ENCODE results near the gene MRPL9. TPM values are rescaled to one million over a fixed set of nuclear protein-coding genes. Genes with fewer than 3 reads are reported as not detected.

The MRPL9 gene
- total and polyA plus RNA-seq, 2 donors from 2014 or later, result 65.3 to 87.1 TPM

GRCh38 chr1:151779852-151780251, 16.6 kb upstream of the MRPL9 start:
- Histone ChIP-seq H3K9me3 (ENCODE audit: control insufficient read depth in 2 of 3, insufficient read depth in 1 of 3, low read length in 3 of 3) (no peaks in the 10 kb centered on the region), H3K36me3 (ENCODE audit: control insufficient read depth in 2 of 3, insufficient read depth in 3 of 3, low read length in 3 of 3) (peaks cover 0 to 9% (median 0%) of the 10 kb centered on the region in 3 donors), H3K27me3 (ENCODE audit: control insufficient read depth, insufficient read depth, low read length) (no peaks in the 10 kb centered on the region), H3K9ac (ENCODE audit: low read length in 3 of 3) (no peak overlapping the region), H3K4me3 (ENCODE audit: low read length in 3 of 3) (no peak overlapping the region), H3K27ac (ENCODE audit: low read depth in 2 of 2, low read length in 2 of 2) (no peak overlapping the region), H3K4me1 (ENCODE audit: control insufficient read depth in 2 of 3, insufficient read depth in 2 of 3, low read depth in 1 of 3, low read length in 3 of 3) (no peaks in the 10 kb centered on the region)
- no peak for TF ChIP-seq CTCF (IDR thresholded peaks at IDR 0.05; ENCODE audit: borderline replicate concordance, extremely low read depth, insufficient read depth)
- no peak for DNase-seq
- intact Hi-C loops (cut with DNase I), result no loop called here
- no peak for FAIRE-seq

GRCh38 chr1:151777317-151777716, 14.0 kb upstream of the MRPL9 start:
- no peak for FAIRE-seq

GRCh38 chr1:151776665-151777062, 13.4 kb upstream of the MRPL9 start:
- Histone ChIP-seq H3K4me1 (ENCODE audit: control insufficient read depth in 2 of 3, insufficient read depth in 2 of 3, low read depth in 1 of 3, low read length in 3 of 3) (no peaks in the 10 kb centered on the region), H3K4me3 (ENCODE audit: low read length in 3 of 3) (no peak overlapping the region), H3K27ac (ENCODE audit: low read depth in 2 of 2, low read length in 2 of 2) (no peak overlapping the region), H3K9me3 (ENCODE audit: control insufficient read depth in 2 of 3, insufficient read depth in 1 of 3, low read length in 3 of 3) (no peaks in the 10 kb centered on the region), H3K9ac (ENCODE audit: low read length in 3 of 3) (no peak overlapping the region), H3K27me3 (ENCODE audit: control insufficient read depth, insufficient read depth, low read length) (no peaks in the 10 kb centered on the region), H3K36me3 (ENCODE audit: control insufficient read depth in 2 of 3, insufficient read depth in 3 of 3, low read length in 3 of 3) (peaks cover 0 to 11% (median 2%) of the 10 kb centered on the region in 3 donors)
- intact Hi-C loops (cut with DNase I), result no loop called here
- FAIRE-seq (no peak), DNase-seq (no peak)
- no peak for TF ChIP-seq CTCF (IDR thresholded peaks at IDR 0.05; ENCODE audit: borderline replicate concordance, extremely low read depth, insufficient read depth)

More at GRCh38 chr1:151777317-151777716, 14.0 kb upstream of the MRPL9 start:
- H3K27me3 ChIP-seq (ENCODE audit: control insufficient read depth, insufficient read depth, low read length), result no peaks in the 10 kb centered on the region
- no peak overlapping the region for H3K27ac ChIP-seq (ENCODE audit: low read depth in 2 of 2, low read length in 2 of 2)
- no peak overlapping the region for H3K4me3 ChIP-seq (ENCODE audit: low read length in 3 of 3)
- intact Hi-C loops (cut with DNase I), result no loop called here
- H3K4me1 ChIP-seq (ENCODE audit: control insufficient read depth in 2 of 3, insufficient read depth in 2 of 3, low read depth in 1 of 3, low read length in 3 of 3), result no peaks in the 10 kb centered on the region
- no peak for DNase-seq
- peaks cover 0 to 11% (median 2%) of the 10 kb centered on the region in 3 donors for H3K36me3 ChIP-seq (ENCODE audit: control insufficient read depth in 2 of 3, insufficient read depth in 3 of 3, low read length in 3 of 3)
- H3K9me3 ChIP-seq (ENCODE audit: control insufficient read depth in 2 of 3, insufficient read depth in 1 of 3, low read length in 3 of 3), result no peaks in the 10 kb centered on the region
- H3K9ac ChIP-seq (ENCODE audit: low read length in 3 of 3), result no peak overlapping the region
- TF ChIP-seq CTCF (IDR thresholded peaks at IDR 0.05; ENCODE audit: borderline replicate concordance, extremely low read depth, insufficient read depth), result no peak

All from kidney (tissue), 14 donors.